Spinal cord (tissue), 10 donors: ENCODE measurements around the gene ALPK3. TPM values are rescaled to one million over a fixed set of nuclear protein-coding genes. Genes with fewer than 3 reads are reported as not detected.

Experiments
- DNase-seq, 6 donors: peaks; one replicate each; pipeline versions ENCODE4 v3.0.0 to v3.0.0-alpha.2; 2013 to 2015; ENCODE audit warnings: low spot score in 6 of 6, low read depth in 4 of 6
- H3K27ac ChIP-seq: one replicate; pipeline ENCODE4 v1.5.1; 2013; ENCODE audit warnings: low read depth, low read length, control low read depth
- H3K27me3 ChIP-seq: one replicate; pipeline ENCODE4 v1.6.1; 2013; ENCODE audit warnings: low read length; ENCODE audit not compliant: control insufficient read depth, insufficient read depth
- H3K36me3 ChIP-seq: one replicate; pipeline ENCODE4 v1.6.1; 2013; ENCODE audit warnings: low read length; ENCODE audit not compliant: control insufficient read depth, insufficient read depth
- H3K4me1 ChIP-seq: one replicate; pipeline ENCODE4 v1.6.1; 2013; ENCODE audit warnings: low read length; ENCODE audit not compliant: control insufficient read depth, insufficient read depth
- H3K4me3 ChIP-seq: one replicate; pipeline ENCODE4 v1.5.1; 2013; ENCODE audit warnings: low read depth, low read length, control low read depth
- H3K9me3 ChIP-seq: one replicate; pipeline ENCODE4 v1.6.1; 2013; ENCODE audit warnings: low read length; ENCODE audit not compliant: control insufficient read depth, insufficient read depth
- WGBS: methylation state at CpG from one replicate; pipeline ENCODE4 v1.1.5; 2013; ENCODE audit warnings: missing lambda C conversion rate; ENCODE audit not compliant: insufficient coverage; 5-methylcytosine and 5-hydroxymethylcytosine counted together
- polyA plus RNA-seq, 2 donors: library from polyadenylated mRNA; unstranded; fragments of 120-200 nt; gene quantifications; one replicate each; pipeline ENCODE4 v1.2.1, GENCODE V29; 2013; ENCODE audit not compliant: insufficient read length in 2 of 2
- total RNA-seq, 2 donors: library from RNA; depleted of rRNA in 1 of 2; stranded (reverse); fragments of 120-200 nt in 1 of 2; fragments of >200 nt in 1 of 2; gene quantifications; one replicate each; pipeline versions ENCODE4 v1.2.3 to v1.2.4, GENCODE V29; 2013 to 2014
- donor health status: healthy.

ALPK3 gene
- total and polyA plus RNA-seq, 4 donors, result 5.8 to 8.7 (median 6.4) TPM

- peaks cover 61% of the 10 kb centered on the region for H3K36me3 ChIP-seq
- no CpG with 5 or more reads among the region's 4 CpGs for WGBS
These were observed 19.9 kb upstream of the ALPK3 start for GRCh38 chr15:84797212-84797611.

DNA sequence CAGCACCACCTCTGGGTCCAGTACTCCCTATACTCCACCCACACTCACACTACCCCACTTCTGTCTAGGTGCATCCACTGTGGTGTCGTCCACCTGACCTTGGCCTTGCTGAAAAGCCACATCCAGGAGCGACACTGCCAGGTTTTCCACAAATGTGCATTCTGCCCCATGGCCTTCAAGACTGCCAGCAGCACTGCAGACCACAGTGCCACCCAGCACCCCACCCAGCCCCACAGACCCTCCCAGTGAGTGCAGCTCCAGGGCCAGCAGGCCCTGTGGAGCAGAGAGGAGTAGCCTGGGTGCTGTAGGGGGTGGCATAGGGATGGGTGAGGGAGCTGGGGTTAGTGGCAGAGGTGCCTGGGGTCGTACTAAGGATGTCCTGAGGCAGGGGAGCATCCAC, 19.4 kb upstream of the ALPK3 start:
- H3K4me3 ChIP-seq, result no peak overlapping the region
- WGBS, result 100% methylated on average over 3 of the region's 3 CpGs
- no peak for DNase-seq
- H3K36me3 ChIP-seq, result peaks cover 63% of the 10 kb centered on the region
- no peaks in the 10 kb centered on the region for H3K27me3 ChIP-seq
- H3K27ac ChIP-seq, result no peak overlapping the region
- no peaks in the 10 kb centered on the region for H3K4me1 ChIP-seq
- H3K9me3 ChIP-seq, result no peaks in the 10 kb centered on the region

More at GRCh38 chr15:84797212-84797611, 19.9 kb upstream of the ALPK3 start:
- no peak overlapping the region for H3K4me3 ChIP-seq
- no peaks in the 10 kb centered on the region for H3K9me3 ChIP-seq
- H3K27me3 ChIP-seq, result no peaks in the 10 kb centered on the region
- no peak overlapping the region for H3K27ac ChIP-seq
- no peak for DNase-seq
- H3K4me1 ChIP-seq, result no peaks in the 10 kb centered on the region

DNA sequence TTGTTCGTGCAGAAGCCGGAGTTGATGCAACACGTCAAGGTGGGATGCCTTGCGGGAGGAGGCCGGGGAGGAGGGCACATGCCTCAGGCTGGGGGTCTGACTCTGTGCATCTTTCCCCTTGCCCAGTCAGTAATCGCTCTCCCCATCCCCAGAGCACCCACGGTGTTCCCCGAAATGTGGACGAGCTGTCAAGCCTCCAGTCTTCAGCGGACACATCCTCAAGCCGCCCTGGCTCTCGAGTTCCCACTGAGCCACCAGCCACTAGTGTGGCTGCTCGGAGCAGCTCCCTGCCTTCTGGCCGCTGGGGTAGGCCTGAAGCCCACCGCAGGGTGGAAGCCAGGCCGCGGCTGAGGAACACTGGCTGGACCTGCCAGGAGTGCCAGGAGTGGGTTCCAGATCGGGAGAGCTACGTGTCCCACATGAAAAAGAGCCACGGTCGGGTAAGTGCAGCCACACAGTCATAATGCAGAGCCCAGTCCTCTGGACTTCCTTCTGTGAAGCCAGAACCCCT, 18.7 kb upstream of the ALPK3 start:
- no peak for DNase-seq
- Histone ChIP-seq H3K4me1 (no peaks in the 10 kb centered on the region), H3K27ac (no peak overlapping the region), H3K9me3 (no peaks in the 10 kb centered on the region), H3K4me3 (no peak overlapping the region), H3K36me3 (peaks cover 65% of the 10 kb centered on the region), H3K27me3 (no peaks in the 10 kb centered on the region)
- WGBS, result 99% methylated on average over 21 of the region's 21 CpGs

DNA sequence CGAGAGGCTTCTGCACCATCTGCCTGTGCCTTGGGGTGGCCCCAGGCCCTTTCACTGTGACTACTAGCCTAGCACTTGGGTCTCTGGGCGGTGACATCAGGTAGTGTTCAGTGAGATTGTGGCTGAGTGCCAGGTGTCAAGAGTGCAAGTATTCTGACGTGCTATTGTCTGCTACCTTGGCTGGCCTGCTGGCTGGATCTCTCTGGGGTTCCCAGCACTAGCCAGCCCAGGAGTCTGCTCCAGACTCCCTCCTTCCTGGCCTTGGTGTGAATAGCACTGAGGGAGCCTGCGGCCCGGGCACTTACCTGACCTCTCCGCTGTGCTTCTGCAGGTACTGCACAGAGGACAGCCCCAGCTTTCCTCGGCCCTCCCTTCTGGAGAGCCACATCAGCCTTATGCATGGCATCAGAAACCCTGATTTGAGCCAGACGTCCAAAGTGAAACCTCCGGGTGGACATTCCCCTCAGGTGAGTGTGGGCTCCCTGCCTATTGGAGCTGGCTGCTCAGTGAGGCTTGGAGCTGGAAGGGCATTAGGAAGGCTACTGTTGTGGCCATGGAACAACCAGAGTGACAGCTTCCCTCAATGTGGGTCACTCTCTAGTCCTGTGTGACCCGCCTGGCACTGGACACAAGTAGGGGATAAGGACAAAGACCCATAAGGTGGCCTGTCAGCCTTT, 17.5 kb upstream of the ALPK3 start:
- Histone ChIP-seq H3K4me1 (peaks cover 7% of the 10 kb centered on the region), H3K36me3 (peaks cover 70% of the 10 kb centered on the region), H3K4me3 (no peak overlapping the region), H3K27me3 (no peaks in the 10 kb centered on the region), H3K27ac (no peak overlapping the region), H3K9me3 (no peaks in the 10 kb centered on the region)
- DNase-seq, result no peak
- WGBS, result 96% methylated on average over 10 of the region's 10 CpGs

DNA sequence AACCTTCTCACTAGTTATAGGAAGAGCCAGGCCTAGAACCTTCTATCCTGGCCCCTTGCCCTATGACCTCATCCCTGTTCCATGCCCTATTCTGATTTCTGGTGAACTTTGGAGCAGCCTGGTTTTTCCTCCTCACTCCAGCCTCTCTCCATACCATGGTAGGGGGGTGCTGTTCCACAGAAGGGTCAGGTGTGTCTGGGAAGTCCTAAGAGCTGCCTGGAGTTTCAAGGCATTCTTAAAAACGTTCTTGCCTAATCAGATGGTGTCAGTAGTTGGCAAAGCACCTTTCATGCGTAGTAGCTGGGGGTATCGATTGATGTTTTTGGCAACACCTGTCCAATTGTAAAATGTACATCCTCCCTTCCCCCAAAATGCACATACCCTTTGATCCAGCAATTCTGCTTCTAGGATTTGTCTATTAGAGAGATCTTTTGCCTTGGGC, 16.8 kb upstream of the ALPK3 start:
- WGBS, result 80% methylated on average over 1 of the region's 3 CpGs
- H3K27ac ChIP-seq, result no peak overlapping the region

GRCh38 chr15:84804005-84804900, 12.9 kb upstream of the ALPK3 start:
- Histone ChIP-seq H3K36me3 (peaks cover 53% of the 10 kb centered on the region), H3K27ac (no peak overlapping the region), H3K27me3 (no peaks in the 10 kb centered on the region), H3K9me3 (no peaks in the 10 kb centered on the region), H3K4me3 (no peak overlapping the region), H3K4me1 (peaks cover 7% of the 10 kb centered on the region)
- no peak for DNase-seq
- WGBS, result 79% methylated on average over 3 of the region's 4 CpGs

More for the DNA sequence above, 16.8 kb upstream of the ALPK3 start:
- H3K4me1 ChIP-seq, result peaks cover 7% of the 10 kb centered on the region
- H3K9me3 ChIP-seq, result no peaks in the 10 kb centered on the region
- no peak overlapping the region for H3K4me3 ChIP-seq
- no peak for DNase-seq
- H3K27me3 ChIP-seq, result no peaks in the 10 kb centered on the region
- peaks cover 74% of the 10 kb centered on the region for H3K36me3 ChIP-seq

DNA sequence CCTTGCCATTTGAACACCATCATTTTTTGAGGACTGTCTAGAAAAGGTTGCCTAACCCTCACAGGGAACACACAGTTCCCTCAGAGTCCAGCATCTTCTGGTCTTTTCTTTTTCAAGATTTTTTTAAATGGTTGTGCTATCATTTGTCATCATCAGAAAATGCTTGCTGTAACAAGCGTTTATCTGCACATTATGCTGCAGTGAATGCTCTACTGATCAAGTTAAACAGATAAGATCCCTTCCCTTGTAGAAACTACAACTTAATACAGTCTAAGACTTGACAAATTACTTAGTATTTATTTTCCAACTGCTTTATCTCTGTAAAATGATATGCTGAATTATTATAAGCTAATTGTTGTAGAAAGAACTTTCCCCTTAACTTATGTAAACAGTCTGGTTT, 11.9 kb upstream of the ALPK3 start:
- no CpG with 5 or more reads among the region's 1 CpG for WGBS
- H3K9me3 ChIP-seq, result no peaks in the 10 kb centered on the region
- H3K4me1 ChIP-seq, result peaks cover 7% of the 10 kb centered on the region
- H3K27me3 ChIP-seq, result no peaks in the 10 kb centered on the region
- H3K36me3 ChIP-seq, result peaks cover 43% of the 10 kb centered on the region
- DNase-seq, result no peak
- no peak overlapping the region for H3K27ac ChIP-seq
- no peak overlapping the region for H3K4me3 ChIP-seq

DNA sequence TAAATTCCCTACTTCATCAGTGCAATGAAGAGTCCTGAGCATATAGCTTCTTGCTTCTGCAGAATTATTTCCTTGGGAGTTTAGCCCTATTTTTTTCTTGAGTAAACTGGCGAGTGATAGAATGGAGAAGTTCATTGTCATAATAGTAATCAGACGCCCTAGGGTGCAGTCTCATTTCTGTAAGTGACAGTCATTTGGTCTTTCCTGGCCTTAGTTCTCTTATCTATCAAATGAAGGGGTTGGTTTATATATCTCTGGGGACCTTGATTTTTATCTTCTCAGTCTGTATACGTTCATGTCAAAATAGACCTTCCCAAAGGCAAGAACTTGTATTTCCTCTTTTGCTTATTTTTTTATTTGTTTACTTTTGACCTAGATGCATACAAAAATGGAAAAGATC, 9.9 kb upstream of the ALPK3 start:
- no peak for DNase-seq
- Histone ChIP-seq H3K27me3 (no peaks in the 10 kb centered on the region), H3K9me3 (no peaks in the 10 kb centered on the region), H3K36me3 (peaks cover 27% of the 10 kb centered on the region), H3K4me3 (no peak overlapping the region), H3K4me1 (peaks cover 7% of the 10 kb centered on the region), H3K27ac (no peak overlapping the region)
- WGBS, result no CpG with 5 or more reads among the region's 3 CpGs

DNA sequence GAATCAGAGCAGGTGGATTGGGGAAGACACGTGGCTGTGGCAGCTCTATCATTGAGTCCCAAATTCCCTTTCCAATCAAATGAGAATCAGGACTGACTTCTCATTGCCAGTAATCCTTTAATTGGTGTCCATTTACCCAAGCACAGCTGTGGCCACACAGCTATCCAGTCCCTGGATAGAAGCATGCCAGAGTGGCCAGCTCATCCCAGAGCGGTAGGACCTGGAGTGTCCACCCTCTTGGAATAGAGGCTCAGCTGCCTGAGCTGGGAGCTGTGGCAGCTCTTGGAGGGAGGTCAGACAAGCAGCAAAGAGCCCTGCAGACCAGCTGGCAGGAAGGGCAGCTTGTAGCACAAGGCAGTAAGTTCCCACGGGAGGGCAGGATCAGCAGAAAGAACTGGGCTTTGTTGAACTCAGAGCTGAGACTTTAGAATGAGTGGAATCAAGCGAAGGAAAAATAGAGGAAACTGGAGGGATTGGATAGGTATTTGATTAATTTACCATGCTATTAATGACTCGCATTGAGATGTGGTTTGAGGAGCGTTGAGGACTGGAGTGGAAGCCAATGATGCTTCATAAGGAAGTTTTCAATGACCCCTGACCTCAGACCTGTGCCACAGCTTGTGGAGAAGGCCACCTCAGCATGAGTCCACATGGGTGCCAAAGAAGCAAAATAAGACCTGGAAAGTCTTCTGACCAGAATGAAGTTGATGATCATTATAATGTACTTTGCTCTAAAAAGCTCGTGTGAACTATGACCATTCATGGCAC, 6.9 kb upstream of the ALPK3 start:
- no peaks in the 10 kb centered on the region for H3K9me3 ChIP-seq
- no peaks in the 10 kb centered on the region for H3K4me1 ChIP-seq
- H3K27me3 ChIP-seq, result no peaks in the 10 kb centered on the region
- H3K27ac ChIP-seq, result no peak overlapping the region
- DNase-seq, result no peak
- peaks cover 6% of the 10 kb centered on the region for H3K36me3 ChIP-seq
- no peak overlapping the region for H3K4me3 ChIP-seq
- 90% methylated on average over 7 of the region's 7 CpGs for WGBS
